ENCODE results near the gene TMX4.

The TMX4 gene

GRCh38 chr20:8007490-8007889, 12.1 kb downstream of the TMX4 start:
- Histone ChIP-seq H3K79me2 (ENCODE audit: insufficient read depth, low read length) (peaks cover 37% of the 10 kb centered on the region), H3K9me3 (ENCODE audit: low read length) (no peaks in the 10 kb centered on the region), H3K9ac (ENCODE audit: low read length) (no peak overlapping the region), H3K4me2 (ENCODE audit: low read length) (no peak overlapping the region), H3K36me3 (ENCODE audit: insufficient read depth, low read length) (peaks cover 59% of the 10 kb centered on the region), H2AFZ (ENCODE audit: low read length) (no peak overlapping the region), H3K4me1 (ENCODE audit: insufficient read depth, low read length, severe bottlenecking) (peaks cover 7% of the 10 kb centered on the region), H3F3A (ENCODE audit: insufficient read depth, low read length) (no peaks in the 10 kb centered on the region), H3K27ac (ENCODE audit: low read depth, low read length, poor library complexity, severe bottlenecking) (no peak overlapping the region), H3K9me2 (ENCODE audit: low read depth, low read length) (no peaks in the 10 kb centered on the region), H3K27me3 (ENCODE audit: insufficient read depth, low read length) (no peaks in the 10 kb centered on the region), H3K4me3 (ENCODE audit: low read depth, low read length, poor library complexity, severe bottlenecking) (no peak overlapping the region), H4K20me1 (ENCODE audit: insufficient read depth, low read length) (no peaks in the 10 kb centered on the region)
- no peak for TF ChIP-seq EZH2 (IDR thresholded peaks at IDR 0.05; ENCODE audit: borderline replicate concordance, low read length)
- TF ChIP-seq CTCF (IDR thresholded peaks at IDR 0.05; ENCODE audit: low read length): no peak

GRCh38 chr20:8005575-8006366, 13.8 kb downstream of the TMX4 start:
- H4K20me1 ChIP-seq (ENCODE audit: insufficient read depth, low read length): no peaks in the 10 kb centered on the region
- no peaks in the 10 kb centered on the region for H3K9me3 ChIP-seq (ENCODE audit: low read length)
- peaks cover 76% of the 10 kb centered on the region for H3K36me3 ChIP-seq (ENCODE audit: insufficient read depth, low read length)
- no peak overlapping the region for H3K9ac ChIP-seq (ENCODE audit: low read length)
- no peaks in the 10 kb centered on the region for H3K9me2 ChIP-seq (ENCODE audit: low read depth, low read length)
- H2AFZ ChIP-seq (ENCODE audit: low read length): no peak overlapping the region
- TF ChIP-seq CTCF (IDR thresholded peaks at IDR 0.05; ENCODE audit: low read length): no peak
- no peak for TF ChIP-seq EZH2 (IDR thresholded peaks at IDR 0.05; ENCODE audit: borderline replicate concordance, low read length)
- H3K27ac ChIP-seq (ENCODE audit: low read depth, low read length, poor library complexity, severe bottlenecking): no peak overlapping the region
- H3K4me2 ChIP-seq (ENCODE audit: low read length): no peak overlapping the region
- no peak overlapping the region for H3K4me3 ChIP-seq (ENCODE audit: low read depth, low read length, poor library complexity, severe bottlenecking)
- H3K4me1 ChIP-seq (ENCODE audit: insufficient read depth, low read length, severe bottlenecking): no peaks in the 10 kb centered on the region
- peaks cover 23% of the 10 kb centered on the region for H3K79me2 ChIP-seq (ENCODE audit: insufficient read depth, low read length)
- H3F3A ChIP-seq (ENCODE audit: insufficient read depth, low read length): no peaks in the 10 kb centered on the region
- H3K27me3 ChIP-seq (ENCODE audit: insufficient read depth, low read length): no peaks in the 10 kb centered on the region

GRCh38 chr20:8005033-8005432, 14.5 kb downstream of the TMX4 start:
- H3K4me1 ChIP-seq (ENCODE audit: insufficient read depth, low read length, severe bottlenecking): no peaks in the 10 kb centered on the region
- H3K9me3 ChIP-seq (ENCODE audit: low read length): no peaks in the 10 kb centered on the region
- H3F3A ChIP-seq (ENCODE audit: insufficient read depth, low read length): no peaks in the 10 kb centered on the region
- no peak overlapping the region for H3K27ac ChIP-seq (ENCODE audit: low read depth, low read length, poor library complexity, severe bottlenecking)
- no peaks in the 10 kb centered on the region for H4K20me1 ChIP-seq (ENCODE audit: insufficient read depth, low read length)
- H3K4me2 ChIP-seq (ENCODE audit: low read length): no peak overlapping the region
- no peak overlapping the region for H2AFZ ChIP-seq (ENCODE audit: low read length)
- no peak overlapping the region for H3K4me3 ChIP-seq (ENCODE audit: low read depth, low read length, poor library complexity, severe bottlenecking)
- H3K79me2 ChIP-seq (ENCODE audit: insufficient read depth, low read length): peaks cover 16% of the 10 kb centered on the region; the same call in 1 of the 2 replicates
- no peaks in the 10 kb centered on the region for H3K27me3 ChIP-seq (ENCODE audit: insufficient read depth, low read length)
- H3K9me2 ChIP-seq (ENCODE audit: low read depth, low read length): no peaks in the 10 kb centered on the region
- peaks cover 82% of the 10 kb centered on the region for H3K36me3 ChIP-seq (ENCODE audit: insufficient read depth, low read length)
- TF ChIP-seq CTCF (IDR thresholded peaks at IDR 0.05; ENCODE audit: low read length): no peak
- TF ChIP-seq EZH2 (IDR thresholded peaks at IDR 0.05; ENCODE audit: borderline replicate concordance, low read length): no peak
- H3K9ac ChIP-seq (ENCODE audit: low read length): no peak overlapping the region

All from OCI-LY1 (cell line).